ENCODE results near the gene CDC42EP4. TPM values are rescaled to one million over a fixed set of nuclear protein-coding genes. Genes with fewer than 3 reads are reported as not detected.

Gene CDC42EP4, protein sequence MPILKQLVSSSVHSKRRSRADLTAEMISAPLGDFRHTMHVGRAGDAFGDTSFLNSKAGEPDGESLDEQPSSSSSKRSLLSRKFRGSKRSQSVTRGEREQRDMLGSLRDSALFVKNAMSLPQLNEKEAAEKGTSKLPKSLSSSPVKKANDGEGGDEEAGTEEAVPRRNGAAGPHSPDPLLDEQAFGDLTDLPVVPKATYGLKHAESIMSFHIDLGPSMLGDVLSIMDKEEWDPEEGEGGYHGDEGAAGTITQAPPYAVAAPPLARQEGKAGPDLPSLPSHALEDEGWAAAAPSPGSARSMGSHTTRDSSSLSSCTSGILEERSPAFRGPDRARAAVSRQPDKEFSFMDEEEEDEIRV
- total RNA-seq (2021) (48.4 and 52.0 TPM in 2 replicates), Bru-seq, nascent RNA (percentile 73 among the genes with signal in this experiment), BruChase-seq, experiment 1, labeled RNA remaining after a 2-hour chase (percentile 76 among the genes with signal in this experiment), BruChase-seq, experiment 2, labeled RNA remaining after a 6-hour chase (percentile 70 among the genes with signal in this experiment)
- long read RNA-seq, transcript CDC42EP4-201 (2 exons, 3,272 nt), result major isoform, 55 of 95 reads
- long read RNA-seq, transcript CDC42EP4-205 (2 exons, 1,022 nt), result minor isoform, 18 of 95 reads
- long read RNA-seq, partial matches to known transcripts, result 0 of 95 reads
- long read RNA-seq, other reads (novel, unspliced or antisense), result 22 of 95 reads

GRCh38 chr17:73311781-73312641 is at the start of gene CDC42EP4:
Gene CDC42EP4, minus strand, starts transcription at chr17:73312001. Its CDS starts 25,501 bp downstream, at chr17:73286500.
- peaks cover 34% of the 10 kb centered on the region for H3F3A ChIP-seq (ENCODE audit: insufficient read depth, low read depth)
- H3K4me3 ChIP-seq, result peak within 1 kb of the TSS; percentile 93
- intact Hi-C loops (cut with micrococcal nuclease; ENCODE audit: unreplicated experiment), result loop anchor here (1.0 to 5.0 kb wide), 3 partner anchors 44 to 585 kb away; no protein-coding TSS in a partner anchor
- H3K79me2 ChIP-seq (ENCODE audit: low read depth), result peaks cover 45% of the 10 kb centered on the region
- no peaks in the 10 kb centered on the region for H3K36me3 ChIP-seq (ENCODE audit: low read depth)
- DNase-seq, result peak; percentile 85 to 97
- ChIA-PET CTCF (interaction anchor here (1.2 kb wide), 1 partner anchor 58 kb away, joined by 3 read pairs; no protein-coding TSS in a partner anchor), POLR2A (ENCODE audit: unreplicated experiment) (no interaction called here)
- H3K9me3 ChIP-seq (ENCODE audit: insufficient read depth, low read depth), result no peaks in the 10 kb centered on the region
- H3K9me2 ChIP-seq (ENCODE audit: insufficient read depth), result no peaks in the 10 kb centered on the region
- no peak for TF ChIP-seq EZH2 (IDR thresholded peaks at IDR 0.05; ENCODE audit: low read depth)
- TF ChIP-seq, protein P1, sequence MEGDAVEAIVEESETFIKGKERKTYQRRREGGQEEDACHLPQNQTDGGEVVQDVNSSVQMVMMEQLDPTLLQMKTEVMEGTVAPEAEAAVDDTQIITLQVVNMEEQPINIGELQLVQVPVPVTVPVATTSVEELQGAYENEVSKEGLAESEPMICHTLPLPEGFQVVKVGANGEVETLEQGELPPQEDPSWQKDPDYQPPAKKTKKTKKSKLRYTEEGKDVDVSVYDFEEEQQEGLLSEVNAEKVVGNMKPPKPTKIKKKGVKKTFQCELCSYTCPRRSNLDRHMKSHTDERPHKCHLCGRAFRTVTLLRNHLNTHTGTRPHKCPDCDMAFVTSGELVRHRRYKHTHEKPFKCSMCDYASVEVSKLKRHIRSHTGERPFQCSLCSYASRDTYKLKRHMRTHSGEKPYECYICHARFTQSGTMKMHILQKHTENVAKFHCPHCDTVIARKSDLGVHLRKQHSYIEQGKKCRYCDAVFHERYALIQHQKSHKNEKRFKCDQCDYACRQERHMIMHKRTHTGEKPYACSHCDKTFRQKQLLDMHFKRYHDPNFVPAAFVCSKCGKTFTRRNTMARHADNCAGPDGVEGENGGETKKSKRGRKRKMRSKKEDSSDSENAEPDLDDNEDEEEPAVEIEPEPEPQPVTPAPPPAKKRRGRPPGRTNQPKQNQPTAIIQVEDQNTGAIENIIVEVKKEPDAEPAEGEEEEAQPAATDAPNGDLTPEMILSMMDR (conservative IDR thresholded peaks at IDR 0.05), result no peak
- peaks cover 33% of the 10 kb centered on the region for H3K4me1 ChIP-seq (replicated peaks; ENCODE audit: insufficient read depth)
- peak within 1 kb of the TSS; percentile 92 for H2AFZ ChIP-seq
- TSS peak; percentile 69 for BruUV-seq (replicated peaks)
- no peaks in the 10 kb centered on the region for H3K27me3 ChIP-seq (ENCODE audit: insufficient read depth, low read depth)
- peak within 1 kb of the TSS; percentile 90 for H3K4me2 ChIP-seq
- peak within 1 kb of the TSS; percentile 84 for H3K27ac ChIP-seq
- H4K20me1 ChIP-seq (ENCODE audit: insufficient read depth), result no peaks in the 10 kb centered on the region

DNA sequence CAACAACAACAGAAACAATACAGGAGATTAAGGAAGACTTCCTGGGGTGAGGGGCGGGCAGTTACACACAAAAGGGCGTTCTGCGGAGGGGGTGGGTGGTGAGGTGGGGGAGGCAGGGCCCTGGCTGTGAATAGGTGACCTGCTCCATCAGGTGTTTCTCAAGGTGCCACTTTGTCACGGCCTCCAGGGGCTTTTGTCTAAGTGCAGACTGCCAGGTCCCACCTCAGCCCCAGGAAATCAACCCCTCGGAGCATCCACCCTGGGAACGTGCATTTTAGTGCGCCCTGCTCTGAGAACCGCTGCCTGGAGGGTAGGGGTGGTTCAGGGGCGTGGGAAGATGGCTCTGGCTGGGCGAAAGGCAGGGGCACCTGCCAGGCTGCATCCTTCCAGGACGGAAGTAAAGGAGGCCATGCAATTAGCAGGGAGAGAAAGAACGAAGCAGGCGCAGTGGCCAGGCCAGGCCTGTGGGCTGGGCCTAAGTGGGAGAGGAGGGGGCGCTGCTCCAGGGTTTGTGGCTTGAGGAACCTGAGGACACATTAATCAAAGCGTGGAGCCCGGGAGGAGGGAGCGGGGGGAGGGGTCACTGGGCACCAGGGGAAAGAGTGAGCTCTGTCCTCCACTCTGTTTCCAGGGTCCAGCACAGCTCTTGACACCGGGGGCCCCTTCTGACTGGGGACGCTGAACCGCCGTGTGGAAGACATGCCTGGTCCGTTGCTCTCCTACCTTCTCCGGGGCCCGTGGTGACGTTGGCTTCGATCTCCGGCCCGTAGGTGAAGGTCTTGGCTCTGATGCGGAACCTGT is 49.4 kb upstream of the CDC42EP4 start:
- Histone ChIP-seq H3K4me1 (replicated peaks; ENCODE audit: insufficient read depth) (peaks cover 11% of the 10 kb centered on the region), H2AFZ (no peak overlapping the region), H3K27me3 (ENCODE audit: insufficient read depth, low read depth) (no peaks in the 10 kb centered on the region), H4K20me1 (ENCODE audit: insufficient read depth) (no peaks in the 10 kb centered on the region), H3K27ac (no peak overlapping the region), H3K36me3 (ENCODE audit: low read depth) (no peaks in the 10 kb centered on the region), H3K9me2 (ENCODE audit: insufficient read depth) (no peaks in the 10 kb centered on the region), H3K9me3 (ENCODE audit: insufficient read depth, low read depth) (no peaks in the 10 kb centered on the region), H3K4me3 (no peak overlapping the region), H3K79me2 (ENCODE audit: low read depth) (no peaks in the 10 kb centered on the region), H3K4me2 (no peak overlapping the region), H3F3A (ENCODE audit: insufficient read depth, low read depth) (no peaks in the 10 kb centered on the region)
- ChIA-PET CTCF (no interaction called here), POLR2A (ENCODE audit: unreplicated experiment) (no interaction called here)
- DNase-seq, result no peak
- BruUV-seq (replicated peaks), result no TSS peak
- no peak for TF ChIP-seq EZH2 (IDR thresholded peaks at IDR 0.05; ENCODE audit: low read depth)
- TF ChIP-seq, protein P1 (conservative IDR thresholded peaks at IDR 0.05), result no peak
- intact Hi-C loops (cut with micrococcal nuclease; ENCODE audit: unreplicated experiment), result loop anchor here (1.0 to 2.0 kb wide), 2 partner anchors 16 to 49 kb away; partner anchors contain the start of gene CDC42EP4
